ENCODE results near the gene NBL1. TPM values are rescaled to one million over a fixed set of nuclear protein-coding genes. Genes with fewer than 3 reads are reported as not detected.

The NBL1 gene
- total RNA-seq, 1 donor from 2014 or later, result 38.1 TPM

DNA sequence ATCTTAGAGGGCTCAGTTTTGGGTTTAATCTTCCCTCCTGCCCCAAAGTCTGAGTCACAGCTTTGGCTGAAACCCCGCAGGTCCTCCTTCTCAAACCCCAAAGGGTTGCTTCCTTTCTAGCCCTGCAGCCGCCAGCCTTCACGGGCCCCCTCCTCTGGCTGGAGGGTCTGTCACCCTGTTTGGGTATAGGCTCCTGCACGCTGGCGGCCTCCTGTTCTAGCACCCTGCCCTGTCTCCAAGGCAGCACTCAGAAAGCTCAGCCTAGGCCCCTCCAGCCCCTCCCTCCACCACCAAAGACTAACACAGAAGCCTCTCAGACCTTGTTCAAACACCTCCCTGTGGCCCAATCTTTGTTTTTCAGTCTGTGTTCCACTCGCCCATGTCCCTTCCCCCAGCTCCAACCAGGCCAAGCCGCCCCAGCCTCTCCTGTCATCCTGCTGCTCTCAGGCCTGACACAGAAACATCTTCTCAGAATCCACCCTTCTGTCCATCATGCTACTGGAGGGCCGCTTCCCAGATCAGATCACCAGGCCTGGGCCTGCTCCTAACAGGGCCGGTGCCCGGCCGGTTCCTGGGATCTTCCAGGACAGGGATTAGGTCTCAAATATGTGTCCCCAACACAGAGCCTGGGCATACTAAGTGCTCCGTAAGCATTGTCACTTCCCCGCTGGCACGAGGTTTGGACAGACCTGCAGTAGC, 56.1 kb downstream of the NBL1 start:
- DNase-seq (ENCODE audit: low spot score), result no peak
- H3K36me3 Mint-ChIP-seq (ENCODE audit: low read depth, unreplicated experiment), result no peaks in the 10 kb centered on the region
- no peak overlapping the region for H3K4me3 Mint-ChIP-seq (ENCODE audit: unreplicated experiment)
- peaks cover 3% of the 10 kb centered on the region for H3K27me3 Mint-ChIP-seq (ENCODE audit: unreplicated experiment)
- H3K4me1 Mint-ChIP-seq (ENCODE audit: unreplicated experiment), result peaks cover 2% of the 10 kb centered on the region
- TF ChIP-seq, protein P1, sequence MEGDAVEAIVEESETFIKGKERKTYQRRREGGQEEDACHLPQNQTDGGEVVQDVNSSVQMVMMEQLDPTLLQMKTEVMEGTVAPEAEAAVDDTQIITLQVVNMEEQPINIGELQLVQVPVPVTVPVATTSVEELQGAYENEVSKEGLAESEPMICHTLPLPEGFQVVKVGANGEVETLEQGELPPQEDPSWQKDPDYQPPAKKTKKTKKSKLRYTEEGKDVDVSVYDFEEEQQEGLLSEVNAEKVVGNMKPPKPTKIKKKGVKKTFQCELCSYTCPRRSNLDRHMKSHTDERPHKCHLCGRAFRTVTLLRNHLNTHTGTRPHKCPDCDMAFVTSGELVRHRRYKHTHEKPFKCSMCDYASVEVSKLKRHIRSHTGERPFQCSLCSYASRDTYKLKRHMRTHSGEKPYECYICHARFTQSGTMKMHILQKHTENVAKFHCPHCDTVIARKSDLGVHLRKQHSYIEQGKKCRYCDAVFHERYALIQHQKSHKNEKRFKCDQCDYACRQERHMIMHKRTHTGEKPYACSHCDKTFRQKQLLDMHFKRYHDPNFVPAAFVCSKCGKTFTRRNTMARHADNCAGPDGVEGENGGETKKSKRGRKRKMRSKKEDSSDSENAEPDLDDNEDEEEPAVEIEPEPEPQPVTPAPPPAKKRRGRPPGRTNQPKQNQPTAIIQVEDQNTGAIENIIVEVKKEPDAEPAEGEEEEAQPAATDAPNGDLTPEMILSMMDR (IDR thresholded peaks at IDR 0.05; ENCODE audit: unreplicated experiment), result no peak
- H3K27ac Mint-ChIP-seq (ENCODE audit: unreplicated experiment), result no peak overlapping the region
- no peaks in the 10 kb centered on the region for H3K9me3 Mint-ChIP-seq (ENCODE audit: unreplicated experiment)

DNA sequence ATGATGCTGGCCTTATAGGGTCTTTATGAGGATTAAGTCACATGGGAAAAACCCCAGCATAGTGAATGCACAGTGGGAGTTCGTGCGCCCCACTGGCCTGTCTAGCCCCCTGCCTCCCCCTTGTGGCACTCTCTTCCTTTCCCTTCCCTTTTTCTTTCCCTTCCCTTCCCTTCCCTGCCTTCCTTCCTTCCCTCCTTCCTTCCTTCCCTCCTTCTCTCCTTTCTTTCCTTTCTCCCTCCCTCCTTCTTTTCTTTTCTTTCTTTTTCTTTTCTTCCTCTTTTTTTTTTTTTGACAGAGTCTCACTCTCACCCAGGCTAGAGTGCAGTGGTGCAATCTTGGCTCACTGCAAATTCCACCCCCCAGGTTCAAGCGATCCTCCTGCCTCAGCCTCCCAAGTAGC, 59.2 kb downstream of the NBL1 start:
- TF ChIP-seq, protein P1 (IDR thresholded peaks at IDR 0.05; ENCODE audit: unreplicated experiment), result no peak
- DNase-seq (ENCODE audit: low spot score), result no peak
- H3K27me3 Mint-ChIP-seq (ENCODE audit: unreplicated experiment), result peaks cover 2% of the 10 kb centered on the region
- H3K4me3 Mint-ChIP-seq (ENCODE audit: unreplicated experiment), result no peak overlapping the region
- H3K27ac Mint-ChIP-seq (ENCODE audit: unreplicated experiment), result no peak overlapping the region
- H3K9me3 Mint-ChIP-seq (ENCODE audit: unreplicated experiment), result no peaks in the 10 kb centered on the region
- H3K4me1 Mint-ChIP-seq (ENCODE audit: unreplicated experiment), result peaks cover 2% of the 10 kb centered on the region
- no peaks in the 10 kb centered on the region for H3K36me3 Mint-ChIP-seq (ENCODE audit: low read depth, unreplicated experiment)

DNA sequence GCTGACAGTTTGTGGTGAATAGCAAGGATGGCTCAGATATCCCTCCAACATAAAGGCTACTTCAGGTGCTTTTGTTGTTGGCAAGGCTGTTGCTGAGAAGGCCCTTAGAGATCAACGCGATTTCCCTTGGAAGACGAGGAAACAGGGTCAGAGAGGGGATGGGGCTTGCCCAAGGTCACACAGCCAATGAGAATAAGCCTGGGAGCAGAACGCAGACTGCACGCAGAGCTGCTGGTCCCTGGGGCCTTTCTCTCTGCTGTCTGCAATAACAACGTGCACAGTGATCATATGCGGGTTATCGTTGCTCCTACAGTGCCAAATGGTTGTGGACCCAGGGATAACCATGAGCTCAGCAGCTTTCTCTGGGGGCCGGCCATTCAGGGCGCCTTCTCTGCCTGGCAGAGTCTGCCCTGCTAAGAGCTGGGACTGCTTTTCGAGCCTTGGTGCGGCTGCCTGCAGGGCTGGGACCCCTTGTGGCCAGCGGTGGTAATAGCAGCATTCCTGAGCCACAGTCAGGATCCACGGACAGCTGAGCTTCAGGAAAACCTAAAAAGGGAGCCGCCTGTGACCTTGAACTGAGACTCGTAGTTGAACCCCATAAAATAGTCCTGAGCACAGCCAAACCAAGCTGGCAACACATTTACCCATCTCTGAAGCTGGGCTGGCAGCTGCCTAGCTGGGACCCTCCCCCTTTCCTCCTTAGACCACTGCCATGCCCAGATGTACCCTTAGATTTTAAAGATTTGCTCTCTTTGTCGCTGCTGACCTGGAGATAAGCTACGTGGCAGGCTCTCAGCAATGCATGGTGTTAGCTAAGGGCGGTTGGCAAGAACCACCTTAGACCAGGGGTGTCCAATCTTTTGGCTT, 60.4 kb downstream of the NBL1 start:
- H3K36me3 Mint-ChIP-seq (ENCODE audit: low read depth, unreplicated experiment), result no peaks in the 10 kb centered on the region
- no peak overlapping the region for H3K4me3 Mint-ChIP-seq (ENCODE audit: unreplicated experiment)
- H3K4me1 Mint-ChIP-seq (ENCODE audit: unreplicated experiment), result peaks cover 2% of the 10 kb centered on the region
- TF ChIP-seq, protein P1 (IDR thresholded peaks at IDR 0.05; ENCODE audit: unreplicated experiment), result peak; percentile 94
- no peaks in the 10 kb centered on the region for H3K9me3 Mint-ChIP-seq (ENCODE audit: unreplicated experiment)
- no peak overlapping the region for H3K27ac Mint-ChIP-seq (ENCODE audit: unreplicated experiment)
- peaks cover 2% of the 10 kb centered on the region for H3K27me3 Mint-ChIP-seq (ENCODE audit: unreplicated experiment)
- peak; percentile 89 for DNase-seq (ENCODE audit: low spot score)

DNA sequence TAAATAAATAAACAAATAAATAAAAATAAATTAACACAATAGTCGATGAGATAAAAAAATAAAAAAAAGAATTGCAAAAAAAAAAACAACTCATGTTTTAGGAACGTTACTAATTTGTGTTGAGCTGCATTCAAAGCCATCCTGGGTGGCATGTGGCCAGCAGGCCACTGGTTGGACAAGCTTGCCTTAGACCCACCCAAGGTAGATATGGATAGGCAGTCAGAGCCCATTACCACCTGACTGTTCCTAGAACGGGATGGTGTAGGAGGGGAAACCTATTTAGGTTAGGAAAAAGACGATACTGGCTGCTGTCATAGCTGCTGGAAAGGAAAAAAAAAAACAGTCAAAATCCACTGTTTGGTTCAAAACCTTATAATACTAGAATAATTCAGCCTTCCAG, 61.4 kb downstream of the NBL1 start:
- H3K27ac Mint-ChIP-seq (ENCODE audit: unreplicated experiment), result no peak overlapping the region
- no peak overlapping the region for H3K4me3 Mint-ChIP-seq (ENCODE audit: unreplicated experiment)
- H3K36me3 Mint-ChIP-seq (ENCODE audit: low read depth, unreplicated experiment), result no peaks in the 10 kb centered on the region
- TF ChIP-seq, protein P1 (IDR thresholded peaks at IDR 0.05; ENCODE audit: unreplicated experiment), result no peak
- no peak for DNase-seq (ENCODE audit: low spot score)
- H3K9me3 Mint-ChIP-seq (ENCODE audit: unreplicated experiment), result no peaks in the 10 kb centered on the region
- peaks cover 2% of the 10 kb centered on the region for H3K4me1 Mint-ChIP-seq (ENCODE audit: unreplicated experiment)
- no peaks in the 10 kb centered on the region for H3K27me3 Mint-ChIP-seq (ENCODE audit: unreplicated experiment)

DNA sequence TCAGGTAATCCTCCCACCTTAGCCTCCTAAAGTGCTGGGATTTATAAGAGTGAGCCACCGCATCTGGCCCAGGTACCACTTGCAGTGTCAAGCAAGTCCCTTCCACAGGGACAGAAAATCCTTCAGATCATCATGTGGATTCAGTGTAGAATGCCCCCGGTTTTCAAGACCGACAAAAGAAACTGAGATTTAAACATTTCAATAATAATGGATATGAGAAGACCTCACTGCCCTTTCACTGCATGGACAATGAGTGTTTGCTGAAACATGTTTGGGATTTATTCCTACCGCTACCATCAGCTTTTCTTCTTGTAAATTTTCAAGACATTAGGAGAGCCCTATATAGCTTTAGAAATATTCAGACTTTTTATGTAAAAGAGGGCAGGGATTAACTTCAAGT, 62.0 kb downstream of the NBL1 start:
- DNase-seq (ENCODE audit: low spot score), result no peak
- Mint-ChIP-seq H3K4me1 (ENCODE audit: unreplicated experiment) (peaks cover 2% of the 10 kb centered on the region), H3K27ac (ENCODE audit: unreplicated experiment) (no peak overlapping the region), H3K9me3 (ENCODE audit: unreplicated experiment) (no peaks in the 10 kb centered on the region), H3K4me3 (ENCODE audit: unreplicated experiment) (no peak overlapping the region), H3K27me3 (ENCODE audit: unreplicated experiment) (no peaks in the 10 kb centered on the region), H3K36me3 (ENCODE audit: low read depth, unreplicated experiment) (no peaks in the 10 kb centered on the region)
- TF ChIP-seq, protein P1 (IDR thresholded peaks at IDR 0.05; ENCODE audit: unreplicated experiment), result no peak

Measured in endothelial cell (in vitro differentiated cells).